Articular chondrocyte of knee joint (primary cell): Measurements from ENCODE around the gene MRPL3. TPM values are rescaled to one million over a fixed set of nuclear protein-coding genes. Genes with fewer than 3 reads are reported as not detected.

Experiments used
- small RNA-seq: library from RNA; depleted of rRNA; stranded (forward); fragments of <200 nt; gene quantifications from one replicate; pipeline ENCODE3, GENCODE V24; 2012
- total RNA-seq: library from RNA; depleted of rRNA; stranded (reverse); fragments of >200 nt; gene quantifications from 2 replicates; pipeline ENCODE4 v1.2.3, GENCODE V29; 2012

MRPL3 gene
- total RNA-seq, result 110 and 132 TPM in 2 replicates

DNA sequence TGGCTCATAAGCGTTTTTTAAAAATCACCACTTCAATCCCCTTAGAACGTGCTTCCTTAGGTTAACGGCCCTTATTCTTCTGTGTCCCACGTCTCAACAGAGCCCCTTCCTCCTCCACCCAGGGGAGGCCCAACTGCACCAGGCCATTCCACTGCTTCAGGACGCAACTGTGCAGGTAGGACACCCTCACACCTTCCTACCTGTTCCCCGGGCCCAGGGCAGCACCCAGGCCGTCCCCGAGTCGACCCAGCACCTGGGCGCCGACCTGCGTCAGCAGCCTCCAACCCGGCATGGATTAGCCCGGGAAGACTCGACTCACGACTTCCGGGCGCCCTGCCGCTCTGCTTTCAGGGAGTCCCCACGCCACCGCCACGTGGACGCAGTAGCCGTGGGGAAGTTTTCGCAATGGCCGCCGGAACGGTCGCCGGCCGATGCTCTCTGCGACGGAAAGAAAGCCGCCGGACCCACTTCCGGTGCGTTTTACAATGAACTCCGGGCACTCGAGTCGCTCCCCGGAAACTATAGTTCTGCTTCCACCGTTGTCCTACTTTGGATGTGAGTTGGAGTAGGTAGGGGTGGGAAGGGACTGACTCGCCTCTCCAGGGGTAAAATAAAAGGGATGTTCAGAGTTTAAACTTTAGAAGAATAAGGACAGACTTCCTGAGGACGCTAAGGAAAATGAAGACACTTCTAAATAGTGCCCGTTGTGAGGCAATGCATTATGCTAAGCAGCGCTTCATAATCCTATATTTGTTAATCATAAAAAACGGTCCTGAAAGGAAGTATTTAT, at the start of gene MRPL3:
MRPL3 (minus strand) TSS at position 442 of the 790 bp plus-strand sequence; CDS start at position 292, 150 bp downstream.

Small RNA genes lying within 50 kb of the gene (small RNA-seq; reads per million reads assigned to genes)
- not detected for gene AC107027.2
- gene SNORA58, result 66.2 reads per million, percentile 97 among the genes with 10 or more reads in this experiment

Other genes with a start within 250 kb of the MRPL3 start
- gene NUDT16, start 121.2 kb downstream of the MRPL3 start, total RNA-seq, result 7.9 and 9.4 TPM in 2 replicates